Colonic mucosa (tissue), 2 donors: Measurements from ENCODE around the gene LRRC37A2. TPM values are rescaled to one million over a fixed set of nuclear protein-coding genes. Genes with fewer than 3 reads are reported as not detected.

Experiments used
- total RNA-seq, 2 donors: library from RNA; stranded (reverse); fragmentation: NEBNext Ultra II Directional in 1 of 2; extraction: Animal tissue kit (Norgen Biotek cat#: 25700) in 1 of 2; gene quantifications; one replicate each; pipeline ENCODE4 v1.2.1, GENCODE V29; 2021
- donor health status: DM: no; HTN: no; CAD: no.
- donor health status: DM: no; HTN: no; CAD: no.

Gene LRRC37A2
- total RNA-seq, 2 donors from 2014 or later = 5.0 to 7.7 TPM

Other genes starting within 250 kb of the LRRC37A2 start
- gene LRRC37A, start 217.3 kb upstream of the LRRC37A2 start, total RNA-seq = 1 to 10 TPM in 1 of 2 donors, under 1 TPM in 1; 0.85 to 2.1 TPM
- gene ARL17B, start 150.7 kb upstream of the LRRC37A2 start, total RNA-seq = 10 to 100 TPM in 1 of 2 donors, 1 to 10 TPM in 1; 5.4 to 13.9 TPM
- gene ARL17A, start 67.2 kb downstream of the LRRC37A2 start, total RNA-seq = 10 to 100 TPM in 1 of 2 donors, 1 to 10 TPM in 1; 4.4 to 18.6 TPM
- 10 to 100 TPM; 58.4 to 82.8 TPM for gene NSF, start 78.2 kb downstream of the LRRC37A2 start, total RNA-seq